GM12878 (cell line): Measurements from ENCODE around the gene ZBTB22. TPM values are rescaled to one million over a fixed set of nuclear protein-coding genes. Genes with fewer than 3 reads are reported as not detected.

Source experiments
- ATF2 ChIP-seq: IDR thresholded peaks from 2 replicates; pipeline ENCODE4 v1.6.1; 2012; ENCODE audit warnings: low read length, inconsistent platforms
- CTCF ChIP-seq, 3 experiments: IDR thresholded peaks in 2 of 3; conservative IDR thresholded peaks in 1 of 3; 2 replicates each; pipeline ENCODE4 v1.5.1; 2011; ENCODE audit warnings: low read depth in 3 of 3, low read length in 3 of 3, mild to moderate bottlenecking in 3 of 3, control low read depth in 2 of 3, moderate library complexity in 2 of 3, inconsistent platforms in 1 of 3, mixed read lengths in 1 of 3; ENCODE audit not compliant: control insufficient read depth in 2 of 3, insufficient read depth in 1 of 3; ENCODE audit errors: extremely low read depth in 1 of 3
- EGR1 ChIP-seq, 2 experiments: IDR thresholded peaks; 1 replicate in 1 of 2; 2 replicates in 1 of 2; pipeline ENCODE4 v1.6.1; 2011 to 2012; ENCODE audit warnings: low read depth in 2 of 2, low read length in 2 of 2, borderline replicate concordance in 1 of 2, mild to moderate bottlenecking in 1 of 2, moderate library complexity in 1 of 2
- ELK1 ChIP-seq: IDR thresholded peaks from 2 replicates; pipeline ENCODE4 v1.6.1; 2012; ENCODE audit warnings: low read depth, low read length, improper control_type of control experiment
- FOS ChIP-seq: IDR thresholded peaks from 3 replicates; pipeline ENCODE4 v1.6.1; 2011; ENCODE audit warnings: borderline replicate concordance; ENCODE audit not compliant: insufficient read length; ENCODE audit errors: extremely low read depth
- HCFC1 ChIP-seq: fragments of 150-350 bp; IDR thresholded peaks from 2 replicates; pipeline ENCODE4 v1.6.1; 2014; ENCODE audit warnings: low read length
- HDGF ChIP-seq: fragments of 450-650 bp; IDR thresholded peaks from 2 replicates; pipeline ENCODE4 v1.6.1; 2016; ENCODE audit warnings: antibody characterized with exemption
- NKRF ChIP-seq: fragments of 450-650 bp; conservative IDR thresholded peaks from 2 replicates; pipeline ENCODE4 v1.6.1; 2017; ENCODE audit warnings: mild to moderate bottlenecking, moderate library complexity
- PBX3 ChIP-seq: IDR thresholded peaks from 2 replicates; pipeline ENCODE4 v1.6.1; 2011; ENCODE audit warnings: mild to moderate bottlenecking, low read depth, low read length, moderate library complexity; ENCODE audit not compliant: insufficient replicate concordance
- RBBP5 ChIP-seq: fragments of 200-600 bp; sonication (generic); conservative IDR thresholded peaks from 2 replicates; pipeline ENCODE4 v1.6.1; 2016
- RELA ChIP-seq: fragments of 450-650 bp; IDR thresholded peaks from 2 replicates; pipeline ENCODE4 v1.8.0; 2014; ENCODE audit warnings: borderline replicate concordance; ENCODE audit not compliant: partially characterized antibody
- SMC3 ChIP-seq: IDR thresholded peaks from 2 replicates; pipeline ENCODE4 v1.6.1; 2011; ENCODE audit warnings: low read length, improper control_type of control experiment, borderline replicate concordance
- STAT3 ChIP-seq: IDR thresholded peaks from 2 replicates; pipeline ENCODE4 v1.6.1; 2011; ENCODE audit warnings: low read depth, low read length, improper control_type of control experiment
- USF1 ChIP-seq: IDR thresholded peaks from 2 replicates; pipeline ENCODE4 v1.6.1; 2011; ENCODE audit warnings: borderline replicate concordance, low read depth, mild to moderate bottlenecking, moderate library complexity, mixed read lengths, low read length; ENCODE audit not compliant: insufficient read depth; ENCODE audit errors: extremely low read length
- ZSCAN29 ChIP-seq: fragments of 450-650 bp; IDR thresholded peaks from 2 replicates; pipeline ENCODE4 v1.6.1; 2017; ENCODE audit warnings: mild to moderate bottlenecking, moderate library complexity
- polyA plus RNA-seq, 11 experiments: library from polyadenylated mRNA; depleted of rRNA in 4 of 11; unstranded in 6 of 11; stranded (reverse) in 5 of 11; fragments of >200 nt; fragmentation: Nextera tagmentation in 4 of 11; fragmentation: Illumina TruSeq in 1 of 11; extraction: Ambion mirVana in 4 of 11; extraction: Trizol in 1 of 11; gene quantifications; 1 replicate in 1 of 11; 2 replicates in 10 of 11; pipeline versions ENCODE4 v1.2.1 to v1.2.3, GENCODE V29; 2011 to 2016; ENCODE audit warnings: inconsistent platforms in 2 of 11, missing spikeins in 2 of 11, low read depth in 1 of 11
- total RNA-seq, 4 experiments: library from RNA; depleted of rRNA in 3 of 4; stranded (reverse); fragments of >200 nt in 3 of 4; fragmentation: Illumina TruSeq in 1 of 4; extraction: Trizol in 1 of 4; gene quantifications; 2 replicates each; pipeline versions ENCODE4 v1.2.1 to v1.2.3, GENCODE V29; 2013 to 2021

Gene ZBTB22
- total and polyA plus RNA-seq, 10 of the 15 experiments (the other 5 are each of a cell fraction or from before 2014, with no cell fraction given) = 0.11 to 9.9 (median 4.8) TPM

- TF ChIP-seq CTCF (IDR thresholded peaks at IDR 0.05 in 2 of 3, conservative IDR thresholded peaks at IDR 0.05 in 1 of 3; ENCODE audit: control insufficient read depth in 2 of 3, extremely low read depth in 1 of 3, insufficient read depth in 1 of 3, low read depth in 3 of 3, low read length in 3 of 3) = no peak
- TF ChIP-seq ZSCAN29 = no peak
- no peak for TF ChIP-seq NKRF
- TF ChIP-seq FOS = peak; percentile 31
- TF ChIP-seq RELA = peak; percentile 17
- no peak for TF ChIP-seq ELK1
- peak; percentile 42; the same call in 1 of the 2 replicates for TF ChIP-seq HCFC1
- TF ChIP-seq RBBP5 = no peak
- TF ChIP-seq PBX3 = no peak
- peak; percentile 40; the same call in 1 of the 2 replicates for TF ChIP-seq ATF2
- TF ChIP-seq SMC3 = no peak
- TF ChIP-seq HDGF = peak; percentile 67; the same call in 1 of the 2 replicates
- no peak for TF ChIP-seq STAT3
- TF ChIP-seq USF1 = no peak
- TF ChIP-seq EGR1 (IDR thresholded peaks at IDR 0.05; ENCODE audit: borderline replicate concordance in 1 of 2, low read depth in 2 of 2, low read length in 2 of 2) = peak in 1 of 2 experiments; percentile 86; a peak in 2 of 3 replicates
Observed at GRCh38 chr6:33317669-33318425, at the start of gene ZBTB22 (continued).
